SK-N-SH (cell line): ENCODE results near the gene IPPK. TPM values are rescaled to one million over a fixed set of nuclear protein-coding genes. Genes with fewer than 3 reads are reported as not detected.

Experiments used
- CTCF ChIA-PET: fragments of 300-600, 350-600 bp; formaldehyde crosslinking; extraction: SDS; loops from one replicate; lab custom pipeline; 2021; lab: Yijun Ruan, JAX
- POLR2A ChIA-PET: fragments of 350-600 bp; sonication (Branson Sonifier 250); formaldehyde crosslinking; extraction: SDS; loops from one replicate; lab custom pipeline; 2020; ENCODE audit warnings: antibody characterized with exemption, inconsistent platforms; lab: Yijun Ruan, JAX
- DNase-seq: peaks from one replicate; pipeline ENCODE4 v3.0.0; 2012
- H2AFZ ChIP-seq: fragments of 200-600 bp; sonication (generic); 2 replicates; pipeline ENCODE4 v1.8.1; 2016; ENCODE audit warnings: antibody characterized with exemption, mild to moderate bottlenecking, low read depth
- H3F3A ChIP-seq: fragments of 200-600 bp; sonication (generic); replicated peaks from 2 replicates; pipeline ENCODE3; 2016; ENCODE audit warnings: antibody characterized with exemption, mild to moderate bottlenecking; ENCODE audit not compliant: insufficient read depth
- H3K27ac ChIP-seq, 2 experiments: fragments of 200-500 bp in 1 of 2; fragments of 200-600 bp in 1 of 2; sonication (Bioruptor generic) in 1 of 2; sonication (generic), shearing (Covaris generic) in 1 of 2; 2 replicates each; pipeline versions ENCODE4 v1.5.1 to v1.6.1; 2014 to 2016; ENCODE audit warnings: low read depth in 2 of 2, inconsistent platforms in 1 of 2, low read length in 1 of 2, mild to moderate bottlenecking in 1 of 2, mixed read lengths in 1 of 2
- H3K27me3 ChIP-seq: fragments of 200-600 bp; sonication (generic), shearing (Covaris generic); 2 replicates; pipeline ENCODE4 v1.6.1; 2016; ENCODE audit warnings: mixed run types; ENCODE audit not compliant: insufficient read depth
- H3K36me3 ChIP-seq, 2 experiments: fragments of 200-500 bp in 1 of 2; fragments of 200-600 bp in 1 of 2; sonication (Bioruptor generic) in 1 of 2; sonication (generic) in 1 of 2; replicated peaks in 1 of 2; 2 replicates each; pipeline versions ENCODE3 to v1.5.1; 2014 to 2016; ENCODE audit warnings: low read length in 1 of 2, mild to moderate bottlenecking in 1 of 2; ENCODE audit not compliant: insufficient read depth in 2 of 2, control insufficient read depth in 1 of 2
- H3K4me1 ChIP-seq, 2 experiments: fragments of 200-500 bp in 1 of 2; fragments of 200-600 bp in 1 of 2; sonication (Bioruptor generic) in 1 of 2; sonication (generic), shearing (Covaris generic) in 1 of 2; 2 replicates each; pipeline versions ENCODE4 v1.5.1 to v1.6.1; 2014 to 2016; ENCODE audit warnings: low read depth in 1 of 2, low read length in 1 of 2, mixed run types in 1 of 2; ENCODE audit not compliant: insufficient read depth in 2 of 2, control insufficient read depth in 1 of 2
- H3K4me2 ChIP-seq: fragments of 200-600 bp; sonication (generic), shearing (Covaris generic); 2 replicates; pipeline ENCODE4 v1.6.1; 2017; ENCODE audit warnings: mixed run types
- H3K4me3 ChIP-seq, 2 experiments: fragments of 200-500 bp in 1 of 2; fragments of 200-600 bp in 1 of 2; sonication (Bioruptor generic) in 1 of 2; sonication (generic), shearing (Covaris generic) in 1 of 2; 2 replicates each; pipeline versions ENCODE4 v1.5.1 to v1.8.1; 2014 to 2016; ENCODE audit warnings: low read depth in 2 of 2, inconsistent platforms in 1 of 2, low read length in 1 of 2, mild to moderate bottlenecking in 1 of 2, mixed read lengths in 1 of 2, moderate library complexity in 1 of 2
- H3K79me2 ChIP-seq: fragments of 200-600 bp; sonication (generic); 2 replicates; pipeline ENCODE4 v1.8.1; 2017; ENCODE audit warnings: mild to moderate bottlenecking; ENCODE audit not compliant: insufficient read depth
- H3K9ac ChIP-seq: fragments of 200-600 bp; sonication (generic); 2 replicates; pipeline ENCODE4 v1.6.1; 2017; ENCODE audit warnings: mixed run types
- H3K9me2 ChIP-seq: fragments of 200-600 bp; sonication (generic); 2 replicates; pipeline ENCODE4 v1.6.1; 2017; ENCODE audit warnings: mixed run types
- H3K9me3 ChIP-seq: fragments of 200-600 bp; sonication (generic); 2 replicates; pipeline ENCODE4 v1.6.1; 2017; ENCODE audit warnings: mixed run types, mild to moderate bottlenecking, moderate library complexity
- H4K20me1 ChIP-seq: fragments of 200-600 bp; sonication (generic); 2 replicates; pipeline ENCODE4 v1.6.1; 2017; ENCODE audit warnings: mild to moderate bottlenecking, mixed run types; ENCODE audit not compliant: insufficient read depth
- ELF1 ChIP-seq: IDR thresholded peaks from 2 replicates; pipeline ENCODE4 v1.4.0; 2012
- EZH2phosphoT487 ChIP-seq: fragments of 200-600 bp; sonication (generic); IDR thresholded peaks from 2 replicates; pipeline ENCODE4 v1.6.1; 2017; ENCODE audit warnings: low read depth, mixed run types, mild to moderate bottlenecking, antibody characterized with exemption, moderate library complexity, borderline replicate concordance
- FOSL2 ChIP-seq: IDR thresholded peaks from 2 replicates; pipeline ENCODE4 v1.4.0; 2012; ENCODE audit warnings: low read depth, mild to moderate bottlenecking, moderate library complexity, borderline replicate concordance
- GABPA ChIP-seq: IDR thresholded peaks from 2 replicates; pipeline ENCODE4 v1.4.0; 2012; ENCODE audit warnings: low read depth, mild to moderate bottlenecking
- GATA2 ChIP-seq: sonication (generic); formaldehyde crosslinking; IDR thresholded peaks from 2 replicates; pipeline ENCODE4 v1.5.0; 2020; ENCODE audit warnings: mild to moderate bottlenecking, missing genetic modification reagents
- MEF2A ChIP-seq: IDR thresholded peaks from 2 replicates; pipeline ENCODE4 v1.4.0; 2012; ENCODE audit warnings: low read depth, borderline replicate concordance
- NFIC ChIP-seq: IDR thresholded peaks from 2 replicates; pipeline ENCODE4 v1.4.0; 2012; ENCODE audit warnings: borderline replicate concordance
- NRF1 ChIP-seq: IDR thresholded peaks from 2 replicates; pipeline ENCODE4 v1.6.1; 2012; ENCODE audit warnings: low read depth, mild to moderate bottlenecking, low read length
- RCOR1 ChIP-seq: fragments of 150-350 bp; IDR thresholded peaks from 2 replicates; pipeline ENCODE4 v1.6.1; 2017; ENCODE audit warnings: antibody characterized with exemption, low read length
- RXRA ChIP-seq: IDR thresholded peaks from 2 replicates; pipeline ENCODE4 v1.4.0; 2012; ENCODE audit warnings: low read depth, mild to moderate bottlenecking, borderline replicate concordance
- TCF12 ChIP-seq: IDR thresholded peaks from 2 replicates; pipeline ENCODE4 v1.4.0; 2012
- TEAD4 ChIP-seq: IDR thresholded peaks from 2 replicates; pipeline ENCODE4 v1.4.0; 2012; ENCODE audit warnings: mild to moderate bottlenecking, borderline replicate concordance; ENCODE audit not compliant: insufficient read depth
- WGBS: methylation state at CpG from one replicate; pipeline ENCODE4 v1.1.6; 2017; ENCODE audit warnings: low lambda C conversion rate; 5-methylcytosine and 5-hydroxymethylcytosine counted together
- polyA plus RNA-seq, 3 experiments: library from polyadenylated mRNA; depleted of rRNA; stranded (reverse); fragments of >200 nt; gene quantifications; 2 replicates each; pipeline ENCODE4 v1.2.3, GENCODE V29; 2012
- TF ChIP-seq, protein P1 (sequence below): IDR thresholded peaks from 2 replicates; pipeline ENCODE4 v1.4.0; 2012; ENCODE audit warnings: low read depth
- TF ChIP-seq, protein P2 (sequence below): fragments of 150-350 bp; IDR thresholded peaks from 2 replicates; pipeline ENCODE4 v1.6.1; 2016; ENCODE audit warnings: mild to moderate bottlenecking, low read depth, low read length

IPPK gene
- polyA plus RNA-seq, 1 of the 3 experiments (the other 2 are of a cell fraction), result 16.5 TPM

DNA sequence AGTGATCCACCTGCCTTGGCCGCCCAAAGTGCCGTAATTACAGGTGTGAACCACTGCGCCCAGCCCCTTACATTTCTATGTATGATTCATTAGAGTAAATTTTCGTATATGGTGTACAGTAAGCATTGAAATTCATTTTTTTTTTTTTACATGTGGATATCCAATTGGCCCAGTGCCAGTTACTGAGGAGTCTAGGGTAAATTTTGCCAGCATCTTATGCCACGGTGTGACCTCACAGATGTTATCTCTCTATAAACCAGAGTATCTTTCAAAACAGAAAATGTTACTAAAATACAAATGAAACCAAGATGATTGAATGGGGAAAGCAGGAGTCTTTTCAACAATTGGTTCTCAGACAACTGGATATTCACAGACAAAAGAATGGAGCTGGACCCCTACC lies 64.7 kb downstream of the IPPK start:
- no peak overlapping the region for H3K27ac ChIP-seq
- 0 out of 2 replicates have a peak, but pooled peaks have one; percentile 12 for TF ChIP-seq NFIC
- TF ChIP-seq, protein P1, sequence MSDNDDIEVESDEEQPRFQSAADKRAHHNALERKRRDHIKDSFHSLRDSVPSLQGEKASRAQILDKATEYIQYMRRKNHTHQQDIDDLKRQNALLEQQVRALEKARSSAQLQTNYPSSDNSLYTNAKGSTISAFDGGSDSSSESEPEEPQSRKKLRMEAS, result no peak
- TF ChIP-seq, all 33 proteins: peak for 1
- 81% methylated on average over 5 of the region's 5 CpGs for WGBS
- no peaks in the 10 kb centered on the region for H3K36me3 ChIP-seq
- POLR2A ChIA-PET, result no interaction called here
- H4K20me1 ChIP-seq, result no peaks in the 10 kb centered on the region
- H3K9me2 ChIP-seq, result no peaks in the 10 kb centered on the region
- no peaks in the 10 kb centered on the region for H3F3A ChIP-seq
- no peaks in the 10 kb centered on the region for H3K27me3 ChIP-seq
- H2AFZ ChIP-seq, result no peak overlapping the region
- H3K4me1 ChIP-seq, result peaks cover 5 to 25% of the 10 kb centered on the region in 2 experiments
- peaks cover 4% of the 10 kb centered on the region; the same call in 1 of the 2 replicates for H3K9me3 ChIP-seq
- H3K9ac ChIP-seq, result no peak overlapping the region
- no peak overlapping the region for H3K4me3 ChIP-seq
- no peaks in the 10 kb centered on the region for H3K79me2 ChIP-seq
- no peak overlapping the region for H3K4me2 ChIP-seq
- DNase-seq, result no peak
- CTCF ChIA-PET, result no interaction called here

DNA sequence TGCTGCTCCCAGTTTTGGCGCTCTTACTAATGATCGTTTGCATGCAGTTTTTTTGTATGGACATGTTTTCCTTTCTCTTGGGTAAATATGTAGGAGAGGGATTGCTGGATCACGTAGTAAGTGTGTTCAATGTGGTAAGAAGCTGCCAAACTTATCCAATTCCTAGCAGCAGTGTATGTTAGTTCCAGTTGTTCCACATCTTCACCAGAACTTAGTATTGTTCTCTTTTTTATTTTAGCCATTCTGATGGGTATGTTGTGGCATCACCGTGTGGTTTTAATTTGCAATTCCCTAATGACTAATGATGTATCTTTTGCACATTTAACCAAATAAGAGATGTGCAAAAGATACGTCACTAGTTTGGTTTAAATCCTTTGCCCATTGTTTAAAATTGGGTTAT lies 65.9 kb downstream of the IPPK start:
- no peaks in the 10 kb centered on the region for H3F3A ChIP-seq
- CTCF ChIA-PET, result no interaction called here
- TF ChIP-seq RCOR1 (no peak), RXRA (no peak), TCF12 (no peak), GABPA (no peak), TEAD4 (no peak), NRF1 (no peak), FOSL2 (no peak), GATA2 (CRISPR knock-in tag) (no peak), EZH2phosphoT487 (no peak), ELF1 (no peak), MEF2A (no peak)
- TF ChIP-seq, protein P2, sequence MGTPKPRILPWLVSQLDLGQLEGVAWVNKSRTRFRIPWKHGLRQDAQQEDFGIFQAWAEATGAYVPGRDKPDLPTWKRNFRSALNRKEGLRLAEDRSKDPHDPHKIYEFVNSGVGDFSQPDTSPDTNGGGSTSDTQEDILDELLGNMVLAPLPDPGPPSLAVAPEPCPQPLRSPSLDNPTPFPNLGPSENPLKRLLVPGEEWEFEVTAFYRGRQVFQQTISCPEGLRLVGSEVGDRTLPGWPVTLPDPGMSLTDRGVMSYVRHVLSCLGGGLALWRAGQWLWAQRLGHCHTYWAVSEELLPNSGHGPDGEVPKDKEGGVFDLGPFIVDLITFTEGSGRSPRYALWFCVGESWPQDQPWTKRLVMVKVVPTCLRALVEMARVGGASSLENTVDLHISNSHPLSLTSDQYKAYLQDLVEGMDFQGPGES, result no peak
- TF ChIP-seq, protein P1, result no peak
- WGBS, result 85% methylated on average over 5 of the region's 5 CpGs
- H3K4me2 ChIP-seq, result no peak overlapping the region
- no peaks in the 10 kb centered on the region for H3K36me3 ChIP-seq
- POLR2A ChIA-PET, result no interaction called here
- H3K9me2 ChIP-seq, result no peaks in the 10 kb centered on the region
- H4K20me1 ChIP-seq, result no peaks in the 10 kb centered on the region
- no peaks in the 10 kb centered on the region for H3K27me3 ChIP-seq
- H3K79me2 ChIP-seq, result no peaks in the 10 kb centered on the region
- no peak overlapping the region for H3K27ac ChIP-seq
- peaks cover 5 to 20% of the 10 kb centered on the region in 2 experiments for H3K4me1 ChIP-seq
- no peak overlapping the region for H3K4me3 ChIP-seq
- H2AFZ ChIP-seq, result no peak overlapping the region
- H3K9ac ChIP-seq, result no peak overlapping the region
- H3K9me3 ChIP-seq, result peaks cover 4% of the 10 kb centered on the region; the same call in 1 of the 2 replicates
- no peak for DNase-seq
